Measurements from ENCODE around the gene GPNMB. TPM values are rescaled to one million over a fixed set of nuclear protein-coding genes. Genes with fewer than 3 reads are reported as not detected.
"Not testable (repeated sequence)": the region's sequence is repeated elsewhere in the genome, so short reads cannot be mapped to it uniquely, and the experiment has no call there.

Gene GPNMB
- polyA plus RNA-seq, 1 experiment = 54.5 TPM

DNA sequence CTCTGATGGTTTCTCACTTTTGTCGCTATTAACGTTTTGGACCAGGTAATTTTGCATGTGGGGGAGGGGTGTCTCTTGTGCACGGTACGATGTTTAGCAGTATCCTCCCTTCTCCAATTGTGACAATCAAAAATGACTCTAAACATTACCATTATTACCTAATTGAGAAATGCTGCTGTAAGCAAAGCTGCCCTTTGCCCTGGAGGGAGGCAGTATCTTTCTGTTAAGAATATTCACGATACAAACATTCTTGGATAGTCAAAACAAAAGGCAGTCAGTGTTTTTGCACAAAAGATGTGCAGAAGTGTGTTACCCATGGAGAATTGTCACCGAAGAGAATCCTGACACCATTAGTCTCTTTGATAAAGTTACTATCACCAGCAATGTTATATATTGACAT, 62.2 kb downstream of the GPNMB start:
- ChIA-PET CTCF (interaction anchor here (0.6 to 1.2 kb wide), 3 partner anchors 10 to 28 kb away, joined by 3 read pairs; no protein-coding TSS in a partner anchor), POLR2A (no interaction called here)
- H3K27me3 ChIP-seq (ENCODE audit: control insufficient read depth, insufficient read depth, low read length) = no peaks in the 10 kb centered on the region
- H3K36me3 ChIP-seq (ENCODE audit: control insufficient read depth, insufficient read depth, low read length) = peaks cover 3% of the 10 kb centered on the region
- H3K4me3 ChIP-seq (ENCODE audit: low read depth, low read length) = no peak overlapping the region
- TF ChIP-seq, protein P1, sequence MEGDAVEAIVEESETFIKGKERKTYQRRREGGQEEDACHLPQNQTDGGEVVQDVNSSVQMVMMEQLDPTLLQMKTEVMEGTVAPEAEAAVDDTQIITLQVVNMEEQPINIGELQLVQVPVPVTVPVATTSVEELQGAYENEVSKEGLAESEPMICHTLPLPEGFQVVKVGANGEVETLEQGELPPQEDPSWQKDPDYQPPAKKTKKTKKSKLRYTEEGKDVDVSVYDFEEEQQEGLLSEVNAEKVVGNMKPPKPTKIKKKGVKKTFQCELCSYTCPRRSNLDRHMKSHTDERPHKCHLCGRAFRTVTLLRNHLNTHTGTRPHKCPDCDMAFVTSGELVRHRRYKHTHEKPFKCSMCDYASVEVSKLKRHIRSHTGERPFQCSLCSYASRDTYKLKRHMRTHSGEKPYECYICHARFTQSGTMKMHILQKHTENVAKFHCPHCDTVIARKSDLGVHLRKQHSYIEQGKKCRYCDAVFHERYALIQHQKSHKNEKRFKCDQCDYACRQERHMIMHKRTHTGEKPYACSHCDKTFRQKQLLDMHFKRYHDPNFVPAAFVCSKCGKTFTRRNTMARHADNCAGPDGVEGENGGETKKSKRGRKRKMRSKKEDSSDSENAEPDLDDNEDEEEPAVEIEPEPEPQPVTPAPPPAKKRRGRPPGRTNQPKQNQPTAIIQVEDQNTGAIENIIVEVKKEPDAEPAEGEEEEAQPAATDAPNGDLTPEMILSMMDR (IDR thresholded peaks at IDR 0.05; ENCODE audit: insufficient read depth, low read depth, low read length) = no peak
- DNase-seq (ENCODE audit: low read depth) = no peak

DNA sequence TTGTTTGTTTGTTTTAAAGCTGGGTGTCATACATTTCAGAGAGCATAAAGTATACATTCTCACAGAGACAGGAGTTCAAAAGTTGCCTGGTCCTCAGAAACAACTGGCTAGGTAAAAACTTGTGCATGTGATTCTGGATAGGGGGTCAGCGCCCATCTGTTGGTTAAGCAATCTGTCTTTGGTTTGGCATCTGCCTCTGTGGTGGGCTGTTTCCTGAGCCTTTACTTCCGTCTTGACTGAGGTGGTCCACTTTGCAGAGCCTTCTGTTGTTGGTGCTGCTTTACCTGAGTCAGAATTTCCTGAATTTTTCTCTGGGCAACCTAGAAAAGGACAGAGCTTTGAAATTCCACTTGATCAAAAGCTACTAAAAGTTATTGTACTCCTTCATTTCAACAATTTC, 65.6 kb downstream of the GPNMB start:
- CTCF ChIA-PET; DNase-seq (ENCODE audit: low read depth); H3K27me3 ChIP-seq (ENCODE audit: control insufficient read depth, insufficient read depth, low read length); H3K36me3 ChIP-seq (ENCODE audit: control insufficient read depth, insufficient read depth, low read length); POLR2A ChIA-PET; H3K4me3 ChIP-seq (ENCODE audit: low read depth, low read length): not testable (repeated sequence)

- no peak overlapping the region for H3K4me3 ChIP-seq (ENCODE audit: low read depth, low read length)
- DNase-seq (ENCODE audit: low read depth) = no peak
- ChIA-PET POLR2A (no interaction called here), CTCF (interaction anchor here (1.3 kb wide), 1 partner anchor 42 kb away, joined by 4 read pairs; no protein-coding TSS in a partner anchor)
- TF ChIP-seq, protein P1 (IDR thresholded peaks at IDR 0.05; ENCODE audit: insufficient read depth, low read depth, low read length) = no peak
- H3K36me3 ChIP-seq (ENCODE audit: control insufficient read depth, insufficient read depth, low read length) = no peaks in the 10 kb centered on the region
- H3K27me3 ChIP-seq (ENCODE audit: control insufficient read depth, insufficient read depth, low read length) = no peaks in the 10 kb centered on the region
Measured at GRCh38 chr7:23315366-23315765, 68.8 kb downstream of the GPNMB start.

Other genes with a start within 250 kb of the GPNMB start
- gene HYCC1, start 232.6 kb upstream of the GPNMB start, polyA plus RNA-seq (2011; rRNA removed) = 39.3 and 69.6 TPM in 2 replicates
- 14.8 and 31.7 TPM in 2 replicates for gene KLHL7, start 141.0 kb upstream of the GPNMB start, polyA plus RNA-seq (2011; rRNA removed)
- 24.5 and 25.8 TPM in 2 replicates for gene NUP42, start 64.7 kb upstream of the GPNMB start, polyA plus RNA-seq (2011; rRNA removed)
- gene MALSU1, start 52.6 kb downstream of the GPNMB start, polyA plus RNA-seq (2011; rRNA removed) = 26.5 and 52.7 TPM in 2 replicates
- 13.4 and 14.4 TPM in 2 replicates for gene IGF2BP3, start 223.7 kb downstream of the GPNMB start, polyA plus RNA-seq (2011; rRNA removed)